Liver (tissue), 9 donors: Measurements from ENCODE around the gene ARHGEF4. TPM values are rescaled to one million over a fixed set of nuclear protein-coding genes. Genes with fewer than 3 reads are reported as not detected.

Experiments used
- DNase-seq: peaks from one replicate; pipeline ENCODE4 v3.0.0-alpha.2; 2017; ENCODE audit warnings: low spot score
- H3K27ac ChIP-seq, 2 donors: one replicate each; pipeline ENCODE4 v1.7.0; 2013; ENCODE audit warnings: inconsistent platforms in 2 of 2, low read length in 2 of 2, control low read depth in 1 of 2, low read depth in 1 of 2, mild to moderate bottlenecking in 1 of 2
- H3K27me3 ChIP-seq, 4 donors: one replicate each; pipeline versions ENCODE4 v1.6.1 to v1.7.0; 2013; ENCODE audit warnings: low read length in 3 of 4, inconsistent platforms in 1 of 4, mild to moderate bottlenecking in 1 of 4, moderate library complexity in 1 of 4; ENCODE audit not compliant: control insufficient read depth in 4 of 4, insufficient read depth in 4 of 4
- H3K36me3 ChIP-seq, 4 donors: one replicate each; pipeline versions ENCODE4 v1.6.1 to v1.7.0; 2013; ENCODE audit warnings: low read length in 3 of 4, mild to moderate bottlenecking in 3 of 4, low read depth in 1 of 4, moderate library complexity in 1 of 4; ENCODE audit not compliant: control insufficient read depth in 4 of 4, insufficient read depth in 3 of 4
- H3K4me1 ChIP-seq, 4 donors: one replicate each; pipeline versions ENCODE4 v1.6.1 to v1.7.0; 2013; ENCODE audit warnings: low read length in 3 of 4, mild to moderate bottlenecking in 3 of 4, moderate library complexity in 1 of 4; ENCODE audit not compliant: control insufficient read depth in 4 of 4, insufficient read depth in 4 of 4
- H3K4me3 ChIP-seq, 3 donors: one replicate each; pipeline versions ENCODE4 v1.6.1 to v1.7.0; 2013; ENCODE audit warnings: low read length in 3 of 3, control low read depth in 1 of 3, low read depth in 1 of 3, mild to moderate bottlenecking in 1 of 3
- H3K9ac ChIP-seq, 2 donors: one replicate each; pipeline ENCODE4 v1.7.0; 2013; ENCODE audit warnings: low read length in 2 of 2, mild to moderate bottlenecking in 2 of 2, moderate library complexity in 2 of 2, control low read depth in 1 of 2, low read depth in 1 of 2
- H3K9me3 ChIP-seq, 4 donors: one replicate each; pipeline versions ENCODE4 v1.6.1 to v1.7.0; 2013; ENCODE audit warnings: low read length in 3 of 4; ENCODE audit not compliant: control insufficient read depth in 4 of 4
- EGR1 ChIP-seq, 2 donors: IDR thresholded peaks; 2 replicates each; pipeline ENCODE4 v1.6.1; 2016 to 2018; ENCODE audit warnings: antibody characterized with exemption in 2 of 2, low read depth in 2 of 2
- FOXA1 ChIP-seq: IDR thresholded peaks from 2 replicates; pipeline ENCODE4 v1.6.1; 2016; ENCODE audit warnings: antibody characterized with exemption
- FOXA2 ChIP-seq: IDR thresholded peaks from 2 replicates; pipeline ENCODE4 v1.6.1; 2016; ENCODE audit warnings: antibody characterized with exemption
- GABPA ChIP-seq, 2 donors: IDR thresholded peaks in 1 of 2; conservative IDR thresholded peaks in 1 of 2; 2 replicates each; pipeline ENCODE4 v1.6.1; 2016; ENCODE audit warnings: antibody characterized with exemption in 2 of 2, mild to moderate bottlenecking in 1 of 2, moderate library complexity in 1 of 2
- HNF4A ChIP-seq, 2 donors: conservative IDR thresholded peaks; 2 replicates each; pipeline ENCODE4 v1.6.1; 2016; ENCODE audit warnings: antibody characterized with exemption in 2 of 2, mild to moderate bottlenecking in 2 of 2
- HNF4G ChIP-seq: IDR thresholded peaks from 2 replicates; pipeline ENCODE4 v1.6.1; 2016; ENCODE audit warnings: antibody characterized with exemption
- JUND ChIP-seq, 2 donors: IDR thresholded peaks; 2 replicates each; pipeline ENCODE4 v1.6.1; 2016; ENCODE audit warnings: antibody characterized with exemption in 2 of 2
- NR2F2 ChIP-seq: IDR thresholded peaks from 2 replicates; pipeline ENCODE4 v1.6.1; 2016; ENCODE audit warnings: antibody characterized with exemption
- RAD21 ChIP-seq, 2 donors: IDR thresholded peaks; 2 replicates each; pipeline ENCODE4 v1.6.1; 2016; ENCODE audit warnings: antibody characterized with exemption in 2 of 2, mild to moderate bottlenecking in 2 of 2
- RXRA ChIP-seq, 2 donors: IDR thresholded peaks; 2 replicates each; pipeline ENCODE4 v1.6.1; 2017 to 2018; ENCODE audit warnings: antibody characterized with exemption in 2 of 2, mild to moderate bottlenecking in 1 of 2
- SP1 ChIP-seq: IDR thresholded peaks from 2 replicates; pipeline ENCODE4 v1.6.1; 2018; ENCODE audit warnings: antibody characterized with exemption, mild to moderate bottlenecking
- TAF1 ChIP-seq: conservative IDR thresholded peaks from 2 replicates; pipeline ENCODE4 v1.6.1; 2016; ENCODE audit warnings: antibody characterized with exemption, mild to moderate bottlenecking
- YY1 ChIP-seq: IDR thresholded peaks from 2 replicates; pipeline ENCODE4 v1.6.1; 2016; ENCODE audit warnings: antibody characterized with exemption, mild to moderate bottlenecking
- ZBTB33 ChIP-seq: IDR thresholded peaks from 2 replicates; pipeline ENCODE4 v1.6.1; 2016; ENCODE audit warnings: antibody characterized with exemption
- WGBS: extraction: QIAGEN DNeasy Blood & Tissue Kit; methylation state at CpG from one replicate; pipeline ENCODE4 v1.1.7; 2013; 5-methylcytosine and 5-hydroxymethylcytosine counted together
- polyA plus RNA-seq, 2 donors: library from polyadenylated mRNA; stranded (reverse) in 1 of 2; unstranded in 1 of 2; fragments of 200-250 nt in 1 of 2; fragments of >200 nt in 1 of 2; fragmentation: Nextera tagmentation in 1 of 2; extraction: Ambion mirVana in 1 of 2; gene quantifications; one replicate each; pipeline versions ENCODE4 v1.2.1 to v1.2.3, GENCODE V29; 2013 to 2015
- total RNA-seq, 2 donors: library from RNA; depleted of rRNA; stranded (reverse); fragments of >200 nt; gene quantifications; one replicate each; pipeline ENCODE4 v1.2.3, GENCODE V29; 2014
- TF ChIP-seq, protein P1 (sequence below): IDR thresholded peaks from 2 replicates; pipeline ENCODE4 v1.6.1; 2016; ENCODE audit warnings: antibody characterized with exemption
- TF ChIP-seq, protein P2 (sequence below): IDR thresholded peaks from 2 replicates; pipeline ENCODE4 v1.6.1; 2016; ENCODE audit warnings: antibody characterized with exemption
- TF ChIP-seq, protein P3 (sequence below): fragments of 150-350 bp; IDR thresholded peaks from 2 replicates; pipeline ENCODE4 v1.5.1; 2017; ENCODE audit warnings: improper control_type of control experiment, low read depth, low read length; ENCODE audit not compliant: missing input control
- TF ChIP-seq, protein P4 (sequence below): IDR thresholded peaks from 2 replicates; pipeline ENCODE4 v1.6.1; 2016; ENCODE audit warnings: antibody characterized with exemption, mild to moderate bottlenecking
- donor health status: healthy.
- donor health status: healthy.
- donor health status: healthy.
- donor health status: healthy.
- donor health status: healthy.

ARHGEF4 gene
- total and polyA plus RNA-seq, 4 donors = 0.08 TPM; not detected in 2

GRCh38 chr2:130797493-130798435 is 39.0 kb upstream of the ARHGEF4 start (continued):
- TF ChIP-seq ZBTB33 = no peak
- no peak for TF ChIP-seq YY1
- peak; percentile 69 to 80 for TF ChIP-seq RAD21 (IDR thresholded peaks at IDR 0.05)
- TF ChIP-seq TAF1 = no peak
- TF ChIP-seq, protein P1, sequence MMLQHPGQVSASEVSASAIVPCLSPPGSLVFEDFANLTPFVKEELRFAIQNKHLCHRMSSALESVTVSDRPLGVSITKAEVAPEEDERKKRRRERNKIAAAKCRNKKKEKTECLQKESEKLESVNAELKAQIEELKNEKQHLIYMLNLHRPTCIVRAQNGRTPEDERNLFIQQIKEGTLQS = no peak
- TF ChIP-seq SP1 = no peak
- no peak for TF ChIP-seq FOXA1
- no peak for TF ChIP-seq HNF4G

DNA sequence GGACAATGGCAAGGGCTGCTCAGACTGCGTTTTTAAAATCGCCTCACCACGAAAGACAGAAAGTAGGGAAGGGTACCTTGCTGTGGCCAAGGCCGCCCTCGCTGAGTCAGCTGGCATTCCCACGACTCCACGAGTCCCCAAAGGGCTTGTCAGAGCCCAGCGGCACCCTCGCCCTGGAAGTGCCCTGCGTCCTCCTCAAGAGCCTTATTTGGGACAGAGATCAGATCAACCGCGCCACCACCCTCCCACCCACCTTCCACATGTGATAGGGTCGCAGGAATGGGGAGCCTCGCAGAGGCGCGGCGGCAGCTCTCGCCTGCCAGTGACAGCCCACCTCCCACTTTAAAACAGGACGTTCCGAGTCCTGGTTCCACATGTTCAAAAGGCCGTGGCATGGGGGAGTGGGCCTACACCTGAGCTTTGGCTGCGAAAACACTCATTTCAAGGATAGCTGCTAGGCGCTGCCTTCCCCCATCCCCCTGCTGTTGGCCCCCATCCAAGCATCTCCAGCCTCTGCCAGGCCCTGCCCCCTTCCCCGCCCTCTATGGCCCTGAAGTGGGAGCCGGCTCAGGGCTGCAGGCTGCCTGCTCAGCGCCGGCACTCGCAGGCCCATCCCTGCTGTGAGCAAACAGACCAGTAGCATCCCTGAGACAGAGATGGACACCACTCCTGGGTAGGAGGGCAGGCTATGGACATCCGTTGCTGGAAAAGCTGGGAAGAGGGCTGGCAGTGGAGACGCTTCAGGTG is 38.1 kb upstream of the ARHGEF4 start:
- DNase-seq = peak; percentile 46
- H3K9ac ChIP-seq = no peak overlapping the region
- no peaks in the 10 kb centered on the region for H3K36me3 ChIP-seq
- no peaks in the 10 kb centered on the region for H3K9me3 ChIP-seq
- no peaks in the 10 kb centered on the region for H3K27me3 ChIP-seq
- no peak overlapping the region for H3K27ac ChIP-seq
- peaks cover 0 to 11% (median 6%) of the 10 kb centered on the region in 4 donors for H3K4me1 ChIP-seq
- 35% methylated on average over 30 of the region's 30 CpGs for WGBS
- peak overlapping the region in 2 of 3 donors; percentile 73 to 78 for H3K4me3 ChIP-seq
- no peak for TF ChIP-seq JUND (IDR thresholded peaks at IDR 0.05)
- TF ChIP-seq FOXA2 = no peak
- TF ChIP-seq YY1 = no peak
- no peak for TF ChIP-seq ZBTB33
- TF ChIP-seq TAF1 = no peak
- TF ChIP-seq, protein P2, sequence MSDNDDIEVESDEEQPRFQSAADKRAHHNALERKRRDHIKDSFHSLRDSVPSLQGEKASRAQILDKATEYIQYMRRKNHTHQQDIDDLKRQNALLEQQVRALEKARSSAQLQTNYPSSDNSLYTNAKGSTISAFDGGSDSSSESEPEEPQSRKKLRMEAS = no peak
- TF ChIP-seq SP1 = no peak
- no peak for TF ChIP-seq FOXA1
- no peak for TF ChIP-seq RAD21 (IDR thresholded peaks at IDR 0.05)
- TF ChIP-seq GABPA (IDR thresholded peaks at IDR 0.05 in 1 of 2, conservative IDR thresholded peaks at IDR 0.05 in 1 of 2) = no peak
- no peak for TF ChIP-seq RXRA (IDR thresholded peaks at IDR 0.05)
- no peak for TF ChIP-seq EGR1 (IDR thresholded peaks at IDR 0.05; ENCODE audit: low read depth in 2 of 2)
- TF ChIP-seq, protein P3, sequence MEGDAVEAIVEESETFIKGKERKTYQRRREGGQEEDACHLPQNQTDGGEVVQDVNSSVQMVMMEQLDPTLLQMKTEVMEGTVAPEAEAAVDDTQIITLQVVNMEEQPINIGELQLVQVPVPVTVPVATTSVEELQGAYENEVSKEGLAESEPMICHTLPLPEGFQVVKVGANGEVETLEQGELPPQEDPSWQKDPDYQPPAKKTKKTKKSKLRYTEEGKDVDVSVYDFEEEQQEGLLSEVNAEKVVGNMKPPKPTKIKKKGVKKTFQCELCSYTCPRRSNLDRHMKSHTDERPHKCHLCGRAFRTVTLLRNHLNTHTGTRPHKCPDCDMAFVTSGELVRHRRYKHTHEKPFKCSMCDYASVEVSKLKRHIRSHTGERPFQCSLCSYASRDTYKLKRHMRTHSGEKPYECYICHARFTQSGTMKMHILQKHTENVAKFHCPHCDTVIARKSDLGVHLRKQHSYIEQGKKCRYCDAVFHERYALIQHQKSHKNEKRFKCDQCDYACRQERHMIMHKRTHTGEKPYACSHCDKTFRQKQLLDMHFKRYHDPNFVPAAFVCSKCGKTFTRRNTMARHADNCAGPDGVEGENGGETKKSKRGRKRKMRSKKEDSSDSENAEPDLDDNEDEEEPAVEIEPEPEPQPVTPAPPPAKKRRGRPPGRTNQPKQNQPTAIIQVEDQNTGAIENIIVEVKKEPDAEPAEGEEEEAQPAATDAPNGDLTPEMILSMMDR = no peak
- TF ChIP-seq HNF4G = no peak
- TF ChIP-seq, protein P1 = no peak
- TF ChIP-seq NR2F2 = no peak
- TF ChIP-seq HNF4A (conservative IDR thresholded peaks at IDR 0.05) = no peak
- TF ChIP-seq, protein P4, sequence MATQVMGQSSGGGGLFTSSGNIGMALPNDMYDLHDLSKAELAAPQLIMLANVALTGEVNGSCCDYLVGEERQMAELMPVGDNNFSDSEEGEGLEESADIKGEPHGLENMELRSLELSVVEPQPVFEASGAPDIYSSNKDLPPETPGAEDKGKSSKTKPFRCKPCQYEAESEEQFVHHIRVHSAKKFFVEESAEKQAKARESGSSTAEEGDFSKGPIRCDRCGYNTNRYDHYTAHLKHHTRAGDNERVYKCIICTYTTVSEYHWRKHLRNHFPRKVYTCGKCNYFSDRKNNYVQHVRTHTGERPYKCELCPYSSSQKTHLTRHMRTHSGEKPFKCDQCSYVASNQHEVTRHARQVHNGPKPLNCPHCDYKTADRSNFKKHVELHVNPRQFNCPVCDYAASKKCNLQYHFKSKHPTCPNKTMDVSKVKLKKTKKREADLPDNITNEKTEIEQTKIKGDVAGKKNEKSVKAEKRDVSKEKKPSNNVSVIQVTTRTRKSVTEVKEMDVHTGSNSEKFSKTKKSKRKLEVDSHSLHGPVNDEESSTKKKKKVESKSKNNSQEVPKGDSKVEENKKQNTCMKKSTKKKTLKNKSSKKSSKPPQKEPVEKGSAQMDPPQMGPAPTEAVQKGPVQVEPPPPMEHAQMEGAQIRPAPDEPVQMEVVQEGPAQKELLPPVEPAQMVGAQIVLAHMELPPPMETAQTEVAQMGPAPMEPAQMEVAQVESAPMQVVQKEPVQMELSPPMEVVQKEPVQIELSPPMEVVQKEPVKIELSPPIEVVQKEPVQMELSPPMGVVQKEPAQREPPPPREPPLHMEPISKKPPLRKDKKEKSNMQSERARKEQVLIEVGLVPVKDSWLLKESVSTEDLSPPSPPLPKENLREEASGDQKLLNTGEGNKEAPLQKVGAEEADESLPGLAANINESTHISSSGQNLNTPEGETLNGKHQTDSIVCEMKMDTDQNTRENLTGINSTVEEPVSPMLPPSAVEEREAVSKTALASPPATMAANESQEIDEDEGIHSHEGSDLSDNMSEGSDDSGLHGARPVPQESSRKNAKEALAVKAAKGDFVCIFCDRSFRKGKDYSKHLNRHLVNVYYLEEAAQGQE = no peak
